HG03045 (cell line): ENCODE results near the gene GABRB3.
"Not testable (repeated sequence)": the region's sequence is repeated elsewhere in the genome, so short reads cannot be mapped to it uniquely, and the experiment has no call there.

Experiments
- ATAC-seq: cut with Tn5 transposase; IDR thresholded peaks from one replicate; pipeline ENCODE4 v1.9.1; 2021; ENCODE audit warnings: mild to moderate bottlenecking, moderate library complexity; ENCODE audit not compliant: unreplicated experiment

Gene GABRB3

DNA sequence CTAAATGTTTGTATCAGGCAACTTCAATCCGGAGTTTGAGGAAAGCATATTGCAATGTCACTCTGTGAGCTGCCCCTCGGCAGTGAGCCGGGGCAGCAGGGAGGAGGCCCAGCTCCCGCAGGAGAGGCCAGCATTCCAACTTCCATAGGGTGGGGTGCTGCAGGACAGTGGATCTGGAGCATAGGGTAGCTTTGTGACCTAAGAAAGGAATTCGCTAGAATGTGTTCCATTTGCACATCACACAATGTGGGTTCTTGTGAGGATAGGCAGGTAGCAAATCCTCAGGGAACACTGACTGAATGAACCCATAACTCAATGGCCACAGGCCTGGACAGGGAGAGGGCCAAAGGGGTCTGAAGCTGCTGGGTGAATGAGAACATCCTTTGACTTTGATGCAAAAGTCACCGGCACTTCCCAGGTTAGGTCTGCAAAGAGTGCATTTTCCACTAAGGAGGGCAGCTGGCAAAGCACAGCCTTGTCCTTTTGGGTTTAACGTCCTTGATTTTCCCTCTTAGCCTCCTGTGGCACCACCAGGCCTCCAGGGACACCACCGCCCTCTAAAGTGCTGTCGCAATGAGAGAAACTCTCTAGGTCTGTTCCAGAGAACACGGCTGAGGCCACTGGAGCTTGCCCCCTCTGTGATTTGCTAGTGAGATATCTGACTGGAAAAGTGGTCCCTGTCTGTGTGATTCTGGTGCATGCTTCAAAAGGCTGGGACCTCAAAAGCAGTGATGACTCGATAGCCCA is 36.2 kb downstream of the GABRB3 start:
- ATAC-seq, result no peak

- ATAC-seq, result no peak
Measured at GRCh38 chr15:26731965-26732364, 40.9 kb downstream of the GABRB3 start.

DNA sequence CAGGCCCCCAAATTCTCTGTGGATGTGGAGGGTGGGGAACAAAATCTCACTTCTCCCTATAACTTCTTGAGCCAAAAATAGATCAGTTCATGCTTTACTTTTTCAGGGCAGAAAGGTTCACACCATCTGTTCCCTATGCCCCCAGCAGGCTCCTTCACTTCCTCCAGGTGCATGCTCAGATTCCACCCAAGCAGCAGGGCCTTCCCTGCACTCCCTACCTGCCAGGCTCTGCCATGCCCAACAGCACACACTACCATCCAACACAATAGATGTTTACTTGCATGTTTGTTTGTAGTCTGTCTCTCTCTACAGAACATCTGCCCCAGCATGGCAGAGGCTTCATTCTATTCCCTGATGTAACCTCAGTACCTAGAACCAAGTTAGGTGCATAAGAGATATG is 43.3 kb downstream of the GABRB3 start:
- no peak for ATAC-seq

- ATAC-seq, result no peak
Measured at GRCh38 chr15:26729030-26729429, 43.8 kb downstream of the GABRB3 start.

DNA sequence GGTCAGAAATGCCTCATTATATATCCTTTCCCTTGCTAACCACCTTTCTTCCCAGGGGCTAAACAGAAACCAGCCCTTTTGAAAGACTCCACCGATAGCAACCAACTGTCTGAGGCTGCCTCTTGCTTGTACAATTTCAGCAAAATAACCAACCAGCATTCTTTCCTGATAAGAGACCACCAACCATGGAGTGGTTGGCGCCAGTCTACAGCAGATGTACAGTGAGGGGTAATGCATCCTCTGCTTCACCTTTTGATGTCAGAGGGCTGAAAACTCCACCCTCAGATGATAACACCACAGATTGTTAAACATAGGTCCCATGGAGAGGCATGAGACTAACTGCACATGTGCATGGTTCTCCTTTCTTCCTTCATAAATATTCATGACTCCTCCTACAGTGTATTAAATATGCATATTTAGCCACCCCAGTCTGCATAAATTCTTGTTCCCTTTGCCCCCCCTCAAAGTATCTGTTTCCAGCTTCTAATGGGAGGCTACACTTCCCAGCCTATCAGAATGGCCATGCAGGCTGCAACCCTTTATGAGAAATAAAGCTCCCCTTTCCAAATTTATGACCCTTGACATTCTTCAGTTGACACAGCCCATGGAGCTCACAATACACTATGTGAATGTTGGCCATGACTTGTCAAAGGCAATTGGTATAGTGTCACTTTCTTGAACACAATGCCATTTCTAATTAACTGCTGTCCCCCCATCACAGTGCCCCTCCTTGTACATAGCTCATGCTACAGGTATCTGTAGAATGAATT is 48.3 kb downstream of the GABRB3 start:
- no peak for ATAC-seq

GRCh38 chr15:26722621-26723160 is 50.2 kb downstream of the GABRB3 start:
- ATAC-seq, result no peak

DNA sequence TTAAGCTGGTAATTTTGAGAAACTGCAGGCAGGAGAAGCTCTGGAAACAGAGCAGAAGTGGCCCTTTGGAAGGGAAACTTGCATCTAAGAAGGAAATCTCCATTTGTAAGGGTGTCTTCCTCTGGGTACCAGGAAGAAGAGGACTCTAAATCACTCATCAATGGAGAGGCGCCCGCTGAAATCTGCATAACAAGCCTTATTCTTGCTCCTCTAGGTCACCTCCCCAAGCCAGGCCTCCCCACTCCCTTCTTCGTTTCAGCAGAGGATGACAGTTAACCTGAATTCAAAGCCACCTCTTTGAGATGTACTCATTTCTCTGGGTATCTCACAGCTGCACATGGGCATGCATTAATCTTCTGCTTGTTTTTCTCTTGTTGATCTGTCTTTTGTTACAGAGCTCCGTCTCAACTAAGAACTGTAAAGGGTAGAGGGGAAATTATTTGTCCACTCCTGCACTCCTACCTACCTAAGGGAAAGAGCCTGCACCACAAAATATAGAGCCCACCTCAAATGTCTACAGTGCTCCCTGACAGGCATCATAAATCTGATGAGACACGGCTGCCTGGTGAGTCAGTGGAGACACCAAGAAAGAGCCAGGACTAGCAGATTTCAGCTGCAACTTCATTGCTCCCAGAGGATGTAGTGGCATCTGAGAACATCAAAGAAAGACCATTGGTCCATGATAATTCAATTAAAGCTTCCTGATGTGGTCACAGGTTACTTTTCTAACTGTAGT is 51.5 kb downstream of the GABRB3 start:
- ATAC-seq, result no peak

- no peak for ATAC-seq
Measured at GRCh38 chr15:26720546-26720945, 52.3 kb downstream of the GABRB3 start.

DNA sequence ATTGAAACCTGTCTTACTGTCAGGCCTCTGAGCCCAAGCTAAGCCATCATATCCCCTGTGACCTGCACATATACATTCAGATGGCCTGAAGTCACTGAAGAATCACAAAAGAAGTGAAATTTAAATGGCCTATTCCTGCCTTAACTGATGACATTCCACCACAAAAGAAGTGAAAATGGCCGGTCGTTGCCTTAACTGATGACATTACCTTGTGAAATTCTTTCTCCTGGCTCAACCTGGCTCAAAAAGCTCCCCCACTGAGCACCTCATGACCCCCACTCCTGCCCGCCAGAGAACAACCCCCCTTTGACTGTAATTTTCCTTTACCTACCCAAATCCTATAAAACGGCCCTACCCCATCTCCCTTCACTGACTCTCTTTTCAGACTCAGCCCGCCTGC is 53.0 kb downstream of the GABRB3 start:
- not testable (repeated sequence) for ATAC-seq

DNA sequence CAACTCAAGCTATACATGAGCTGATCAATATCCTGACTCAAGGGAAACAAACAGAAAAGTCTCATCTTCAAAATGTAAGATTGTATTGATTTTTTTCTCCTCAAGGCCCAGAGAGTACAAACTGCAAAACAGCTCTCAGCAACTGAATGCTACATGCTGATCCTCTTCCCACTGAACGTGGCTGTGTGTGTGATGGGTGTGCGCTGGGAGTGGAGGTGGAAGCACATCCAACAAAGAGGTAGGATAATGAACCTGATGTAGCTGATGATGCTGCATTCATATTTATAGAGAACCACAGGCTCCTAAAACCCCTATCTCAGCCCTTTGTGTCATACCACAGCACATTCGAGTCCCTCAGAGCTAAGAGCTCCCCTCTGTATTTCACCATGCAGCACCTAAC is 56.8 kb downstream of the GABRB3 start:
- ATAC-seq, result no peak

GRCh38 chr15:26713498-26713897 is 59.4 kb downstream of the GABRB3 start:
- ATAC-seq, result no peak

DNA sequence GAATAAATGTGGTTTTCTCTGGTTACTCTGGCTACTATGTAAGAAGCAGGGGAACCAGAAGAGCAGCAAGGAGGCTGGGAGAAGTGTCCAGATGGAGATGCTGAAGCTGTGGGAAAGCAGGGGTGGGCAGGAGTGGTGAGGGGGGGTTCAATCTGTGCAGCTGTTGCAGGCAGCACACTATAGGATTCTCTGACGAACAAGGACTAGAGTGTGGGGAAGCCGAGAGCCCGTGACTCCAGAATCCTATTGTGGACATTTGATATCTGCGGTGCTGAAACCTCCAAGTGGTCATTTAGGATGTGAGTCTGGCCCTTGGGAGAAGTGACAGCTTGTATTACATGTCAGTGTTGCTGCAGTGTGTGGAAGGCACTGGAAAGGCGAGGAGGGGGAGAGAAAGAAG is 60.5 kb downstream of the GABRB3 start:
- ATAC-seq, result no peak

- no peak for ATAC-seq
Measured at GRCh38 chr15:26711445-26711844, 61.4 kb downstream of the GABRB3 start.

DNA sequence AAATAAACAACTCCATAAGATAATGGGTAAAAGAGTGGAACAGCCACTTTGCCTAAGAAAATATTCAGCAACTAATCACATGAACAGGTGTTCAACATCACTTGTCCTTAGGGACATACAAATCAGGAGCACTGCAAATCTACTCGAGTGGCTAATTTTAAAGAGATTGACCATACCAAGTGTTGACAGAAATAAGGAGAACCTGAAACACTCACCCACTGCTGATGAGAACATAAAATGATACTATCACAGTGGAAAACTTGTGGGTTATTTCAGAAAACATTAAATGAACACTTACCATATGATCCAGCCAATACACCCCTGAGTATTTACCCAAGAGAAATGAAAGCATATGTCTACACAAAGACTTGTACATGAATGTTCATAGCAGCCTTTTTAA is 70.5 kb downstream of the GABRB3 start:
- no peak for ATAC-seq

GRCh38 chr15:26698555-26698954 is 74.3 kb downstream of the GABRB3 start:
- no peak for ATAC-seq

DNA sequence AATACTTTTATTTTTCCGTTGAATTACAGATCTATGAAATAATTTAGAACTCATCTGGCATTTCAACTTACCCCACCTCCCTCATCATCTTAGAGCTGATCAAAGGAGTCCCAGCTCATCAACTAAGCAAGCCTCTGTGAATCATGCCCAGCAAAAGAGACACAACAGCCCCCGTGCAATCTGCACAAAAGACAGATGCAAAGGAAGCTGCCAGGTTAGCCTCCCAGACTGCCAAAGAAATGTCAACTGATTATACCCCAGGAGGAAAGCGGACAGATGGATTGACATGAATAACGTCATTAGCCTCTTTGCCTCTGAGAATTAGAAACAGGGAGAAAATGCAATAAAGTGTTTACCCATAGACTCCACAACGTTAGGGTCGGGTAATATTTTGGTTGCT is 75.0 kb downstream of the GABRB3 start:
- no peak for ATAC-seq

GRCh38 chr15:26691249-26691648 is 81.6 kb downstream of the GABRB3 start:
- no peak for ATAC-seq

DNA sequence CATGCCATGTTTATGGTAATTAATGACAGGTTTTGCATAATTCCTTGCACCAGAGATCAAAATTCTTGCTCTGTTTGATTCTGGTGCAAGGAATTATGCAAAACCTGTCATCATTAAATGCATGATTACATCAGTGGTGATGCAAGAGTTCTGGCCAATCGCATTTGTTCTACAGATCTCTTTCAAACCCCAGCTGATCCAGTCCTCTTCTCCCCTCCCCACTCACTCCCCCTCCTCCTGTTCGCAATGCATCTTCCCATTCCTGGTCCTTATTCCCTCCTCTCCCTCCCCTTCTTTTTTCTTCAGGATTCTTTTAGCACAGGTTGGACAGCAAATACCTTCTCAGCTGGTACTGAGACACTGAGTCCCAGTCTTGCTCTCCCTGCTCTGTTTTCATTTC is 82.1 kb downstream of the GABRB3 start:
- ATAC-seq, result no peak

- no peak for ATAC-seq
Measured at GRCh38 chr15:26689462-26689861, 83.4 kb downstream of the GABRB3 start.

DNA sequence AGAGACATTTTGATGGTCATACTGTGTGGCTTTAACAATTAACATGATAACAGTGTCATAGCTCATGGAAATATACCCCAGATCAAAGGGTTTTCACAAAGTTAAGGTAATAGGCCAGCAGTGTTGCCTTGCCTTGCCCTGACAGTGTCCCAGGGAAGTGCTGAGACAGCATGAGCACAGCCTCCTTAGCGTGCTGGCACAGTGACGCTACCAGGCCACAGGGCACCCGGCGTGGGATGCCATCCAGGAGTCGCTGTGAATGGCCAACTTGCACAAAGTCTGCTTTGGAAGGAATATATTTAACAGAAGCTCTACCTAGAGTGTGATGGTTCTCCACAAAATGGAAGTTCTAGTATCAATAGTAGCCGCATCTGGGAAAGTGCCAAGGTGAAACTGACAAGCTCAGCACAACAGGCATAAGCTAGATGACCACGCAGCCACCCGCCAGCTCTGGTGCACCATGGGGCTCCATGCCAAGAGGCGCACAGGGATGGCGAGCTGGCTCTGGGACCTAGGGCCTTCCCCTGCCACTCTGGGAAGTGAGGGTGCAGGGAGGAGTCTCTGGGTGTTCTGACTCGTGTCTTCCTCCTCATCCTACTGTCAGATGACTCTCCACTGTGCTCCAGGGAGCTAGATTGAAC is 86.2 kb downstream of the GABRB3 start:
- no peak for ATAC-seq

- ATAC-seq, result no peak
Measured at GRCh38 chr15:26682598-26683164, 90.2 kb downstream of the GABRB3 start.
